GM12878 (cell line): Measurements from ENCODE around the gene BANP. TPM values are rescaled to one million over a fixed set of nuclear protein-coding genes. Genes with fewer than 3 reads are reported as not detected.

Source experiments
- ATAC-seq: fragments of 200-7000 bp; cut with Tn5 transposase; 3 replicates; pipeline ENCODE4 v1.9.1; 2020; ENCODE audit warnings: mild to moderate bottlenecking, moderate library complexity
- BruUV-seq: library from RNA; stranded (reverse); fragments of 400-500 nt; replicated peaks from 2 replicates; lab custom pipeline; 2021; lab: Mats Ljungman, UMichigan
- CTCF ChIA-PET: fragments of 300-600 bp; sonication (Branson Sonifier 250); formaldehyde crosslinking; extraction: SDS; loops from one replicate; lab custom pipeline; 2021; ENCODE audit warnings: inconsistent platforms; lab: Yijun Ruan, JAX
- POLR2A ChIA-PET: fragments of 350-600 bp; formaldehyde crosslinking; extraction: SDS; loops from one replicate; lab custom pipeline; 2021; ENCODE audit warnings: inconsistent platforms; lab: Charles Lee
- RAD21 ChIA-PET: fragments of 300-600 bp; sonication (Branson Sonifier 250); formaldehyde crosslinking; loops from one replicate; lab custom pipeline; 2023; ENCODE audit warnings: antibody characterized with exemption; ENCODE audit not compliant: unreplicated experiment; lab: Charles Lee
- SMC1A ChIA-PET: fragments of 300-600 bp; sonication (Branson Sonifier 250); formaldehyde crosslinking; loops from one replicate; lab custom pipeline; 2023; ENCODE audit not compliant: unreplicated experiment, uncharacterized antibody; lab: Charles Lee
- DNase-seq: peaks from one replicate; pipeline ENCODE4 v3.0.0-alpha.2; 2011; ENCODE audit warnings: low read depth, low spot score
- FAIRE-seq: peaks from 3 replicates; lab custom pipeline; 2011; peaks lifted over from hg19 to GRCh38; lab: Jason Lieb, UNC
- H2AFZ ChIP-seq: 2 replicates; pipeline ENCODE4 v1.6.0; 2011; ENCODE audit warnings: low read depth, low read length, control low read depth; ENCODE audit not compliant: control insufficient read depth
- H3K27ac ChIP-seq: 2 replicates; pipeline ENCODE4 v1.5.1; 2011; ENCODE audit warnings: control low read depth; ENCODE audit not compliant: control insufficient read depth, insufficient read depth
- H3K27me3 ChIP-seq, 2 experiments: replicated peaks in 1 of 2; 2 replicates each; pipeline versions ENCODE4 v1.6.0 to v1.6.1; 2011; ENCODE audit warnings: low read length in 1 of 2; ENCODE audit not compliant: control insufficient read depth in 2 of 2, insufficient read depth in 2 of 2
- H3K36me3 ChIP-seq, 2 experiments: 2 replicates each; pipeline ENCODE4 v1.5.1; 2011; ENCODE audit warnings: low read length in 1 of 2; ENCODE audit not compliant: control insufficient read depth in 2 of 2, insufficient read depth in 2 of 2
- H3K4me1 ChIP-seq: 2 replicates; pipeline ENCODE4 v1.6.1; 2011; ENCODE audit warnings: mild to moderate bottlenecking, low read length, moderate library complexity, mixed read lengths; ENCODE audit not compliant: control insufficient read depth, insufficient read depth
- H3K4me2 ChIP-seq: 2 replicates; pipeline ENCODE4 v1.6.0; 2011; ENCODE audit warnings: control low read depth; ENCODE audit not compliant: control insufficient read depth, insufficient read depth
- H3K4me3 ChIP-seq: fragments of 200-600 bp; sonication (generic); 2 replicates; pipeline ENCODE4 v1.5.1; 2016
- H3K79me2 ChIP-seq: 2 replicates; pipeline ENCODE4 v1.6.0; 2011; ENCODE audit warnings: low read length; ENCODE audit not compliant: control insufficient read depth, insufficient read depth
- H3K9ac ChIP-seq: 2 replicates; pipeline ENCODE4 v1.8.0; 2011; ENCODE audit warnings: low read length, control low read depth, mixed read lengths; ENCODE audit not compliant: control insufficient read depth, insufficient read depth
- H3K9me3 ChIP-seq: replicated peaks from 3 replicates; pipeline ENCODE4 v1.5.1; 2011; ENCODE audit warnings: mild to moderate bottlenecking, low read length; ENCODE audit not compliant: control insufficient read depth, insufficient read depth
- H4K20me1 ChIP-seq: 2 replicates; pipeline ENCODE4 v1.6.0; 2011; ENCODE audit not compliant: control insufficient read depth, insufficient read depth
- CBFB ChIP-seq: IDR thresholded peaks from 2 replicates; pipeline ENCODE4 v1.6.1; 2016; ENCODE audit warnings: antibody characterized with exemption, low read depth
- CHD1 ChIP-seq: IDR thresholded peaks from 2 replicates; pipeline ENCODE4 v1.6.1; 2012; ENCODE audit warnings: low read depth, low read length, improper control_type of control experiment
- EGR1 ChIP-seq, 2 experiments: IDR thresholded peaks; 1 replicate in 1 of 2; 2 replicates in 1 of 2; pipeline ENCODE4 v1.6.1; 2011 to 2012; ENCODE audit warnings: low read depth in 2 of 2, low read length in 2 of 2, borderline replicate concordance in 1 of 2, mild to moderate bottlenecking in 1 of 2, moderate library complexity in 1 of 2
- FOS ChIP-seq: IDR thresholded peaks from 3 replicates; pipeline ENCODE4 v1.6.1; 2011; ENCODE audit warnings: borderline replicate concordance; ENCODE audit not compliant: insufficient read length; ENCODE audit errors: extremely low read depth
- GATAD2B ChIP-seq: fragments of 450-650 bp; conservative IDR thresholded peaks from 2 replicates; pipeline ENCODE4 v1.6.1; 2017; ENCODE audit warnings: low read depth, mild to moderate bottlenecking, moderate library complexity
- JUND ChIP-seq: IDR thresholded peaks from 2 replicates; pipeline ENCODE4 v1.6.1; 2012; ENCODE audit warnings: low read depth, mild to moderate bottlenecking, low read length, improper control_type of control experiment, moderate library complexity
- NFYB ChIP-seq: IDR thresholded peaks from 2 replicates; pipeline ENCODE4 v1.6.1; 2011; ENCODE audit warnings: low read depth, mild to moderate bottlenecking, low read length, improper control_type of control experiment, moderate library complexity; ENCODE audit not compliant: insufficient read depth
- NRF1 ChIP-seq: conservative IDR thresholded peaks from 2 replicates; pipeline ENCODE4 v1.6.1; 2011; ENCODE audit warnings: mild to moderate bottlenecking, low read depth, low read length, improper control_type of control experiment
- POLR2AphosphoS2 ChIP-seq: IDR thresholded peaks from 2 replicates; pipeline ENCODE4 v1.6.1; 2011; ENCODE audit warnings: low read depth, mild to moderate bottlenecking, low read length, improper control_type of control experiment, moderate library complexity
- ZBTB33 ChIP-seq: fragments of 450-650 bp; IDR thresholded peaks from 2 replicates; pipeline ENCODE4 v1.6.1; 2017; ENCODE audit warnings: mild to moderate bottlenecking
- ZNF622 ChIP-seq: fragments of 450-650 bp; IDR thresholded peaks from 2 replicates; pipeline ENCODE4 v1.6.1; 2017; ENCODE audit warnings: mild to moderate bottlenecking, inconsistent platforms
- ZNF687 ChIP-seq: fragments of 450-650 bp; IDR thresholded peaks from 2 replicates; pipeline ENCODE4 v1.6.1; 2017; ENCODE audit warnings: mild to moderate bottlenecking, moderate library complexity
- WGBS: methylation state at CpG from one replicate; pipeline ENCODE4 v1.1.6; 2016; ENCODE audit warnings: low lambda C conversion rate; ENCODE audit not compliant: insufficient replicate concordance, insufficient coverage; ENCODE audit errors: missing lambda C conversion rate; 5-methylcytosine and 5-hydroxymethylcytosine counted together
- in situ Hi-C: fragments of 300-500 bp; cut with MboI; formaldehyde crosslinking; loops from 9 replicates; pipeline ENCODE4 v1.14.3; 2018; ENCODE audit warnings: mixed read lengths
- intact Hi-C: fragments of 100-400 bp; cut with micrococcal nuclease; formaldehyde crosslinking; loops from one replicate; pipeline ENCODE4 v1.14.2; 2022; ENCODE audit not compliant: unreplicated experiment
- polyA plus RNA-seq, 11 experiments: library from polyadenylated mRNA; depleted of rRNA in 4 of 11; unstranded in 6 of 11; stranded (reverse) in 5 of 11; fragments of >200 nt; fragmentation: Nextera tagmentation in 4 of 11; fragmentation: Illumina TruSeq in 1 of 11; extraction: Ambion mirVana in 4 of 11; extraction: Trizol in 1 of 11; gene quantifications; 1 replicate in 1 of 11; 2 replicates in 10 of 11; pipeline versions ENCODE4 v1.2.1 to v1.2.3, GENCODE V29; 2011 to 2016; ENCODE audit warnings: inconsistent platforms in 2 of 11, missing spikeins in 2 of 11, low read depth in 1 of 11
- total RNA-seq, 4 experiments: library from RNA; depleted of rRNA in 3 of 4; stranded (reverse); fragments of >200 nt in 3 of 4; fragmentation: Illumina TruSeq in 1 of 4; extraction: Trizol in 1 of 4; gene quantifications; 2 replicates each; pipeline versions ENCODE4 v1.2.1 to v1.2.3, GENCODE V29; 2013 to 2021
- TF ChIP-seq, protein P1 (sequence below), 3 experiments: IDR thresholded peaks in 2 of 3; conservative IDR thresholded peaks in 1 of 3; 2 replicates each; pipeline ENCODE4 v1.5.1; 2011; ENCODE audit warnings: low read depth in 3 of 3, low read length in 3 of 3, mild to moderate bottlenecking in 3 of 3, control low read depth in 2 of 3, moderate library complexity in 2 of 3, inconsistent platforms in 1 of 3, mixed read lengths in 1 of 3; ENCODE audit not compliant: control insufficient read depth in 2 of 3, insufficient read depth in 1 of 3; ENCODE audit errors: extremely low read depth in 1 of 3

Gene BANP
- total and polyA plus RNA-seq, 10 of the 15 experiments (the other 5 are each of a cell fraction or from before 2014, with no cell fraction given) = 3.9 to 21.9 (median 12.2) TPM

DNA sequence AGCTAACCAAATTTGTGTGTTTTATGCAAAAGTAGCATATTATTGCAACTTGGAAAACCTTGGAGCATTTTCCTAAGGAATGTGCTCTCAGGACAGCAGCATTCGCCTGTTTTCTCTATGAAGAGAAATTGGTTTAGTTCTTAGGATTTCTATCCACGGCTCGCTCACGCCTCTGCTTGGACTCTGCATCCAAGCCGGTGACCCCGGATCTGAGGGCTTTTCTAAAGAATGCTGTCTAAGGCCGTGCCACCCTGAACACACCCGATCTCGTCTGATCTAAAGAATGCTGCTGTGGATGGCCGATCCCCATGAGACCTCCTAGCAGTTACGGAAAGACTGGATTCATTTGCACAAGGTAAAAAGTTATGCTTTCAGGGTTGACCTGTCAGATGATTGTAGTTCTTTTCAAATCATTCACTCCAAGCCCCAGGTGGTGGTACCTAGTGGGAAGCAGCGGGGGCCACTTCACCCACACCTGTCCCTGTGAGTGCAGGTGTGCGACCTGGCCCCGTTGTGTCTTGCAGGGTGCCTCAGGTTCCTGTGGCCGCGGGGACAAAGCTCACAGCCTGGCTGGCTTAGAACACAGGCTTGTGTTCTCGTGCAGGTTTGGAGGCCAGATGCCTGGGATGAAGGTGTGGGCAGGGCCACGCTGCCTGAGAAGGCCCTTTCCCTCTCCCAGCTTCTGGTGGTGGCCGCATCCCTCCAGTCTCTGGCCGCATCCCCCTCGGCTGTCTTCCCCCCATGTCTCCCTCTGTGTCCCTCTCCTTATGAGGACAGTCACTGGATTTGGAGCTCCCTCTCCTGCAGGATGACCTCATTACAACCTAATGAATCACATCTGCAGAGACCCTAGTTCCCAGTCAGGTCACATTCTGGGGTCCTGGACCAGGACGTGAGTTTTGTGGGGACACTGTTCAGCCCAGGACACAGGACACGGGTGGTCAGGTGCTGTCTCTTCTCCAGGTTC is 71.1 kb downstream of the BANP start (continued):
- TF ChIP-seq GATAD2B = no peak

GRCh38 chr16:88023366-88023765 is 72.1 kb downstream of the BANP start:
- in situ Hi-C loops = no loop called here
- no peak for ATAC-seq
- H3K4me1 ChIP-seq = no peaks in the 10 kb centered on the region
- RAD21 ChIA-PET = no interaction called here
- CTCF ChIA-PET = no interaction called here
- no peak overlapping the region for H2AFZ ChIP-seq
- H3K36me3 ChIP-seq = peaks cover 0 to 6% of the 10 kb centered on the region in 2 experiments; a peak in 3 of 4 replicates
- no peak overlapping the region for H3K4me2 ChIP-seq
- intact Hi-C loops = no loop called here
- H3K27ac ChIP-seq = no peak overlapping the region
- H3K79me2 ChIP-seq = no peaks in the 10 kb centered on the region
- 80% methylated on average over 7 of the region's 12 CpGs for WGBS
- FAIRE-seq = no peak
- H3K4me3 ChIP-seq = no peak overlapping the region
- no peak overlapping the region for H3K9ac ChIP-seq
- DNase-seq = no peak
- H3K27me3 ChIP-seq = no peaks in the 10 kb centered on the region
- SMC1A ChIA-PET = no interaction called here
- POLR2A ChIA-PET = no interaction called here
- TF ChIP-seq FOS (no peak), CBFB (no peak), JUND (no peak), ZNF622 (no peak), NFYB (no peak), NRF1 (no peak), ZBTB33 (no peak), POLR2AphosphoS2 (no peak), ZNF687 (no peak), GATAD2B (no peak), CHD1 (no peak), EGR1 (IDR thresholded peaks at IDR 0.05; ENCODE audit: borderline replicate concordance in 1 of 2, low read depth in 2 of 2, low read length in 2 of 2) (no peak)
- TF ChIP-seq, protein P1, sequence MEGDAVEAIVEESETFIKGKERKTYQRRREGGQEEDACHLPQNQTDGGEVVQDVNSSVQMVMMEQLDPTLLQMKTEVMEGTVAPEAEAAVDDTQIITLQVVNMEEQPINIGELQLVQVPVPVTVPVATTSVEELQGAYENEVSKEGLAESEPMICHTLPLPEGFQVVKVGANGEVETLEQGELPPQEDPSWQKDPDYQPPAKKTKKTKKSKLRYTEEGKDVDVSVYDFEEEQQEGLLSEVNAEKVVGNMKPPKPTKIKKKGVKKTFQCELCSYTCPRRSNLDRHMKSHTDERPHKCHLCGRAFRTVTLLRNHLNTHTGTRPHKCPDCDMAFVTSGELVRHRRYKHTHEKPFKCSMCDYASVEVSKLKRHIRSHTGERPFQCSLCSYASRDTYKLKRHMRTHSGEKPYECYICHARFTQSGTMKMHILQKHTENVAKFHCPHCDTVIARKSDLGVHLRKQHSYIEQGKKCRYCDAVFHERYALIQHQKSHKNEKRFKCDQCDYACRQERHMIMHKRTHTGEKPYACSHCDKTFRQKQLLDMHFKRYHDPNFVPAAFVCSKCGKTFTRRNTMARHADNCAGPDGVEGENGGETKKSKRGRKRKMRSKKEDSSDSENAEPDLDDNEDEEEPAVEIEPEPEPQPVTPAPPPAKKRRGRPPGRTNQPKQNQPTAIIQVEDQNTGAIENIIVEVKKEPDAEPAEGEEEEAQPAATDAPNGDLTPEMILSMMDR (IDR thresholded peaks at IDR 0.05 in 2 of 3, conservative IDR thresholded peaks at IDR 0.05 in 1 of 3; ENCODE audit: control insufficient read depth in 2 of 3, extremely low read depth in 1 of 3, insufficient read depth in 1 of 3, low read depth in 3 of 3, low read length in 3 of 3) = no peak
- no peaks in the 10 kb centered on the region for H3K9me3 ChIP-seq
- no TSS peak for BruUV-seq
- no peaks in the 10 kb centered on the region for H4K20me1 ChIP-seq
